Brain microvascular endothelial cell (primary cell): ENCODE results near the gene IFI27L1.

Source experiments
- DNase-seq: peaks from one replicate; pipeline ENCODE4 v3.0.0-alpha.2; 2020
- H3K27ac ChIP-seq: fragments of 250-450 bp; sonication (Bioruptor Pico); 2 replicates; pipeline ENCODE4 v1.5.1; 2020; ENCODE audit warnings: mild to moderate bottlenecking, moderate library complexity
- H3K27me3 ChIP-seq: fragments of 250-450 bp; sonication (Bioruptor Pico); replicated peaks from 2 replicates; pipeline ENCODE4 v1.5.1; 2020; ENCODE audit warnings: mild to moderate bottlenecking
- H3K36me3 ChIP-seq: fragments of 250-450 bp; sonication (Bioruptor Pico); replicated peaks from 2 replicates; pipeline ENCODE4 v1.5.1; 2020; ENCODE audit warnings: mild to moderate bottlenecking
- H3K4me3 ChIP-seq: 2 replicates; pipeline ENCODE4 v1.5.1; 2011; ENCODE audit warnings: low read depth, mild to moderate bottlenecking, control low read depth, low read length, moderate library complexity
- in situ Hi-C: cut with HindIII; loops from 2 replicates; pipeline ENCODE4 v1.10.0; 2017; ENCODE audit warnings: low sequenced_read_pairs, low pct_ligation_motif_present
- TF ChIP-seq, protein P1 (sequence below): IDR thresholded peaks from 2 replicates; pipeline ENCODE4 v1.5.1; 2011; ENCODE audit warnings: low read depth, mild to moderate bottlenecking, moderate library complexity, low read length, control low read depth, inconsistent platforms; ENCODE audit errors: missing control alignments

Gene IFI27L1

DNA sequence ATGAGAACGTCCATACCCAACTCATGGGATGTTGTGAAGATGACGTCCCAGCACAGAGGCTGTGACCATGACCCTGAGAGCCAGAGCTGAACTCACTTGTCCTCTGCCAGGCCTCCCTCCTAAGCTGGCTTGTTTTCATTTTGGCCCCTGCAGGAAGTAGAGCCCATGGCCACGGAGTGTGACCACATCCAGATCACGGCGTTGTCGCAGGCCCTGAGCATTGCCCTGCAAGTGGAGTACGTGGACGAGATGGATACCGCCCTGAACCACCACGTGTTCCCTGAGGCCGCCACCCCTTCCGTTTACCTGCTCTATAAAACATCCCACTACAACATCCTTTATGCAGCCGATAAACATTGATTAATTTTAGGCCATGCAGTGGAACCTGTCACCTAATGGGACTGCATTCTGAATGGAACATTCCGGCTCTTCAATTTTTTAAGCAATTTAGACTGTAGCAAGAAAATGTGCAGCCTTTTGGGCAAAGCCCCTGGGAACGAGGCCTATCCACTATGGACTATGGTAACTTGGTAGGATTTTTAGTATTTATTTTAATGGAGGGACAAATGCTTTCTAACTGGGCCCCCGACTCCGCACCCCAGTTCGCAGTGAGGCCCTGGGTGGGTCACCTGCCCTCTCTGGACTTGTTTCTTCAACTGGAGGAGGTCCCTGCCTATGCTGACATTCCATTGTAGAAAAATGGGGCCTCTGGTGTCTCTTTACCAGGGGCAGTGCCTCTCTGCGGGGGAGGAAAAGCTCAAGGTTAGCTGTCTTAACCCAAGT, 35.4 kb upstream of the IFI27L1 start:
- Histone ChIP-seq H3K27ac (no peak overlapping the region), H3K36me3 (peaks cover 22% of the 10 kb centered on the region), H3K4me3 (no peak overlapping the region), H3K27me3 (no peaks in the 10 kb centered on the region)
- no peak for DNase-seq
- in situ Hi-C loops = no loop called here
- TF ChIP-seq, protein P1, sequence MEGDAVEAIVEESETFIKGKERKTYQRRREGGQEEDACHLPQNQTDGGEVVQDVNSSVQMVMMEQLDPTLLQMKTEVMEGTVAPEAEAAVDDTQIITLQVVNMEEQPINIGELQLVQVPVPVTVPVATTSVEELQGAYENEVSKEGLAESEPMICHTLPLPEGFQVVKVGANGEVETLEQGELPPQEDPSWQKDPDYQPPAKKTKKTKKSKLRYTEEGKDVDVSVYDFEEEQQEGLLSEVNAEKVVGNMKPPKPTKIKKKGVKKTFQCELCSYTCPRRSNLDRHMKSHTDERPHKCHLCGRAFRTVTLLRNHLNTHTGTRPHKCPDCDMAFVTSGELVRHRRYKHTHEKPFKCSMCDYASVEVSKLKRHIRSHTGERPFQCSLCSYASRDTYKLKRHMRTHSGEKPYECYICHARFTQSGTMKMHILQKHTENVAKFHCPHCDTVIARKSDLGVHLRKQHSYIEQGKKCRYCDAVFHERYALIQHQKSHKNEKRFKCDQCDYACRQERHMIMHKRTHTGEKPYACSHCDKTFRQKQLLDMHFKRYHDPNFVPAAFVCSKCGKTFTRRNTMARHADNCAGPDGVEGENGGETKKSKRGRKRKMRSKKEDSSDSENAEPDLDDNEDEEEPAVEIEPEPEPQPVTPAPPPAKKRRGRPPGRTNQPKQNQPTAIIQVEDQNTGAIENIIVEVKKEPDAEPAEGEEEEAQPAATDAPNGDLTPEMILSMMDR = no peak

DNA sequence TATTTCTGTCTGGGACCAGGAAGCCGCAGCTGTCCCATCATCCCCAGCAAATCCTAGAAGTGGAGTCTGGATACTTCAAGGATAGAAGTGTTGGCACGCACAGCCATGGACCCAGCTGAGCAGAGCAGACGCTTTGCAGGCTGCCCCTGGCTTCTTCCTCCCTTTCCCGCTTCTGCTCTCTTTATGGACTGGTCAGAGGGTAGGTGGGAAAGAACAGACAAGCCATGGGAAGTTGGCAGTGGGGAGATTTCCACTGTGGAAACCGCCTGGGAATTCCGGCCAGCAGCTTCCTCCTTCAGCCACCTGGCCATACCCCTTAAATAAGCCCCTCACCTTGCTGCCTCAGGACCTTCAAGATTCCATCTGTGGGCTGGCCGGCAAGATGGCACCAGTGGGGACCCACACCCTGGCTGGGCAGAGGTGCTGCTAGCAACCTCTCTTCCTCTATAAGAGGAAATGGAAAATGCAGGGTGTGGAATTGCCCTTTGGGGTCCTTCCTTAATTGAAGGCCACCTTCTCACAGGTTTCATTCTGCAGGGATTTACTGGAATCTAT, 34.3 kb upstream of the IFI27L1 start:
- TF ChIP-seq, protein P1 = no peak
- no peak overlapping the region for H3K4me3 ChIP-seq
- in situ Hi-C loops = no loop called here
- peaks cover 26% of the 10 kb centered on the region for H3K36me3 ChIP-seq
- DNase-seq = no peak
- no peaks in the 10 kb centered on the region for H3K27me3 ChIP-seq
- H3K27ac ChIP-seq = no peak overlapping the region

DNA sequence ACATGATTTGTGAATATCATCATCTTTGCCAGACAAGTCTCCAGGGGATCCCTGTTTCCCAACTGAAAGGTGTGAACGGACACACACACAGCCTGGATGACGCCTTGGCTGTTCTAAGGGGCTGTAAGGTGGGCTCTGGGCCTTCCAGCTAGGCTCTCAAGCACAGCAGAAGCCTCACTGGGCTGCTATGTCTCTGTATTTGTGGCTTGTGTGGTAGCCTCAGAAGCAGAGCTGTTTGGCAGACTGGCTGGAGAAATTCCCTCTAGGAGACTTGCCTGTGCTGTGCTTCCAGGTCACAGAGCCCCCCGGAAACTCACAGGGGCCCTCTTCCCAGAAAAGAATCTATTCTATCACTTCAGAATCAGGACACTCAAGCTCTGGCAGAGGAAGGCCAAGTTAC, 33.5 kb upstream of the IFI27L1 start:
- in situ Hi-C loops = no loop called here
- H3K36me3 ChIP-seq = peaks cover 33% of the 10 kb centered on the region

DNA sequence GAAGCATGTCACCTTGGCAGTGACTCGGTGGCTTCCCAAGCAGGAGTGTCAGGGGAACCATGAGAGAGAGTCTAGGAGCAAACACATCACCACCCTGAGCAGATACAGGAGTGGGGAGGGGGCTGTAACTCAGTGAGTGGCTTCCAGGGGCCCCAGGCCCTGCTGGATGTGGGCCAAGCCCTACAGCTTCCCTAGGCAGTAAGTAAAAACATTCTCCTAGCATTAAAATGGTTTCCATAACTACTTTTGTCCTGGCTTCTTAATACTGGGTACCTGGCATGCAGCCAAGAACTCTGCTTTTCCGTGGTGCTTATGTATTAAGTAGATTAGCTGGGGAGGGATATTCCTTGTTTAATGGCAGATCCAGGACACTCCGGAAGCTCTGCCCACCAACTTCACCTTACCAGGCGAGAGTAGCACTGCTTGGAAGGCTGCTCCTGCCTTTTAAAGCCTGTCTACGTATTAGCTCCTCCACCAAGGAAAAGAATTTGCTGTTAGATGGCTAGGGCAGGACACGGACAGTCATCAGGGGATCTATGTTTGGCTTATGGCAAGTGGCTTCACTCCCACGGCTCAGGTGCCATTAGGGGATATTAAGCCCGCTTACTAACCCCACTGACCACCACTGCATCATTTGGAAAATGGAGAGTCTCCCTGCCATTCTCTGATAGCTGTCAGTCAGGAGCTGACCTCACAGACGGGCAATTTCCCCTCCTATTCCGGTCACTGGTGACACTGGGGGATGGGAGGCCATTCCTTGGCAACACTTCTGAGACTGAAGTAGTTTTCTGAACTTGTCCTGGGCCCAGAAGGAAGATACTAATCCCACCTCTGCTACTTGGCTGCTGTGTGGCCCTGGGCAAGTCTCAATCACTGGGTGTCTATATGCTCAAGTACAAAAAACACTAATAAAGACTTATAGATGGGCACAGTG, 32.2 kb upstream of the IFI27L1 start:
- H3K4me3 ChIP-seq = no peak overlapping the region
- no peak for DNase-seq
- H3K27me3 ChIP-seq = no peaks in the 10 kb centered on the region
- TF ChIP-seq, protein P1 = no peak
- H3K27ac ChIP-seq = no peak overlapping the region
- in situ Hi-C loops = no loop called here
- H3K36me3 ChIP-seq = peaks cover 36% of the 10 kb centered on the region

More for the DNA sequence above, 33.5 kb upstream of the IFI27L1 start:
- no peaks in the 10 kb centered on the region for H3K27me3 ChIP-seq
- H3K4me3 ChIP-seq = no peak overlapping the region
- DNase-seq = no peak
- TF ChIP-seq, protein P1 = no peak
- H3K27ac ChIP-seq = no peak overlapping the region

DNA sequence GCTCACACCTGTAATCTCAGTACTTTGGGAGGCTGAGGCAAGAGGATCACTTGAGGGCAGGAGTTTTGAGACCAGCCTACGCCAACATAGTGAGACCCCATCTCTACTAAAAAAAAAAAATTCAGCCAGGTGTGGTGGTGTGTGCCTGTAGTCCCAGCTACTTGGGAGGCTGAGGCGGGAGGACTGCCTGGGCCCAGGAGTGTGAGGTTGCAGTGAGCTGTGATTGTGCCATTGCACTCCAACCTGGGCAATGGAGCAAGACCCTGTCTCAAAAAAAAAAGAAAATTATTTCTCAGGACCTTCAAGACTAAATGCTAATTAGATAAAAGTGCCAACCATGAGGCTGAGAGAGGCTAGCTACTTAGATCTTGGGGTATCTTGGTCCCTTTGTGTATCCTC, 31.5 kb upstream of the IFI27L1 start:
- no peaks in the 10 kb centered on the region for H3K27me3 ChIP-seq
- in situ Hi-C loops = no loop called here

More for the DNA sequence above, 31.5 kb upstream of the IFI27L1 start:
- no peak for DNase-seq
- Histone ChIP-seq H3K4me3 (no peak overlapping the region), H3K27ac (no peak overlapping the region), H3K36me3 (peaks cover 37% of the 10 kb centered on the region)
- TF ChIP-seq, protein P1 = no peak
